B cell (primary cell): ENCODE measurements around the gene GPT2. TPM values are rescaled to one million over a fixed set of nuclear protein-coding genes. Genes with fewer than 3 reads are reported as not detected.

ENCODE experiments used
- ATAC-seq: fragments of 200-7000 bp; cut with Tn5 transposase; one replicate; pipeline ENCODE4 v1.10.0; 2021; ENCODE audit warnings: low read depth, mild to moderate bottlenecking, moderate number of reproducible peaks, moderate library complexity
- CTCF ChIA-PET: fragments of 350-600 bp; sonication (Branson Sonifier 250); formaldehyde crosslinking; loops from one replicate; lab custom pipeline; 2021; ENCODE audit warnings: antibody characterized with exemption, inconsistent platforms; lab: Charles Lee
- POLR2A ChIA-PET: fragments of 350-600 bp; sonication (Branson Sonifier 250); formaldehyde crosslinking; loops from one replicate; lab custom pipeline; 2021; ENCODE audit warnings: antibody characterized with exemption; lab: Charles Lee
- DNase-seq: peaks from one replicate; pipeline ENCODE4 v3.0.0; 2013
- H2AFZ ChIP-seq: 2 replicates; pipeline ENCODE4 v1.6.1; 2012; ENCODE audit warnings: mild to moderate bottlenecking, low read depth, low read length; ENCODE audit not compliant: insufficient read depth, poor library complexity, severe bottlenecking
- H3K27ac ChIP-seq, 2 donors: 1 replicate in 1 of 2; 2 replicates in 1 of 2; pipeline ENCODE4 v1.5.1; 2012 to 2013; ENCODE audit warnings: low read length in 2 of 2, mild to moderate bottlenecking in 2 of 2, moderate library complexity in 1 of 2
- H3K27me3 ChIP-seq, 4 experiments: fragments of 200-600 bp in 1 of 4; sonication (generic) in 1 of 4; replicated peaks in 1 of 4; 1 replicate in 2 of 4; 2 replicates in 2 of 4; pipeline versions ENCODE4 v1.6.1 to v1.7.0; 2013 to 2016; ENCODE audit warnings: low read length in 3 of 4, mild to moderate bottlenecking in 2 of 4, mixed read lengths in 1 of 4, moderate library complexity in 1 of 4; ENCODE audit not compliant: insufficient read depth in 4 of 4, control insufficient read depth in 3 of 4; ENCODE audit errors: control extremely low read depth in 1 of 4
- H3K36me3 ChIP-seq, 2 experiments: replicated peaks in 1 of 2; 1 replicate in 1 of 2; 2 replicates in 1 of 2; pipeline versions ENCODE4 v1.6.1 to v1.7.1; 2013; ENCODE audit warnings: low read length in 1 of 2; ENCODE audit not compliant: insufficient read depth in 2 of 2, control insufficient read depth in 1 of 2; ENCODE audit errors: control extremely low read depth in 1 of 2, extremely low read depth in 1 of 2
- H3K4me1 ChIP-seq, 2 donors: fragments of 200-600 bp in 1 of 2; sonication (generic) in 1 of 2; 1 replicate in 1 of 2; 2 replicates in 1 of 2; pipeline versions ENCODE4 v1.5.1 to v1.6.1; 2013 to 2017; ENCODE audit warnings: low read length in 2 of 2; ENCODE audit not compliant: control insufficient read depth in 2 of 2, insufficient read depth in 2 of 2
- H3K4me2 ChIP-seq: replicated peaks from 2 replicates; pipeline ENCODE3; 2012; ENCODE audit warnings: mild to moderate bottlenecking, low read depth, low read length; ENCODE audit not compliant: poor library complexity, severe bottlenecking
- H3K4me3 ChIP-seq, 5 experiments: fragments of 200-600 bp in 1 of 5; sonication (generic) in 1 of 5; 1 replicate in 3 of 5; 2 replicates in 2 of 5; pipeline versions ENCODE4 v1.5.1 to v1.7.0; 2011 to 2016; ENCODE audit warnings: low read length in 4 of 5, mild to moderate bottlenecking in 4 of 5, low read depth in 2 of 5, control low read depth in 1 of 5, moderate library complexity in 1 of 5; ENCODE audit not compliant: insufficient read depth in 1 of 5; ENCODE audit errors: control extremely low read depth in 1 of 5, extremely low read depth in 1 of 5
- H3K79me2 ChIP-seq: fragments of 200-600 bp; sonication (generic); one replicate; pipeline ENCODE4 v1.6.0; 2016; ENCODE audit warnings: low read length; ENCODE audit not compliant: control insufficient read depth, insufficient read depth
- H3K9ac ChIP-seq: fragments of 200-600 bp; sonication (generic); 2 replicates; pipeline ENCODE4 v1.6.1; 2017; ENCODE audit warnings: mild to moderate bottlenecking, low read length, moderate library complexity
- H3K9me3 ChIP-seq, 3 donors: one replicate each; pipeline versions ENCODE4 v1.6.1 to v1.7.1; 2013; ENCODE audit warnings: low read length in 2 of 3; ENCODE audit not compliant: control insufficient read depth in 2 of 3, insufficient read depth in 1 of 3; ENCODE audit errors: control extremely low read depth in 1 of 3
- H4K20me1 ChIP-seq: 2 replicates; pipeline ENCODE4 v1.6.0; 2012; ENCODE audit warnings: mild to moderate bottlenecking, low read length; ENCODE audit not compliant: insufficient read depth, control insufficient read depth, poor library complexity, severe bottlenecking
- H3K27ac Mint-ChIP-seq: one replicate; pipeline ENCODE4 v1.8.0; 2021; ENCODE audit warnings: mixed read lengths
- H3K27me3 Mint-ChIP-seq: one replicate; pipeline ENCODE4 v1.8.0; 2021; ENCODE audit warnings: mixed read lengths
- H3K4me1 Mint-ChIP-seq: one replicate; pipeline ENCODE4 v1.8.0; 2021; ENCODE audit warnings: mixed read lengths
- H3K4me3 Mint-ChIP-seq: one replicate; pipeline ENCODE4 v1.8.0; 2021; ENCODE audit warnings: mixed read lengths
- H3K9me3 Mint-ChIP-seq: one replicate; pipeline ENCODE4 v1.8.0; 2022; ENCODE audit warnings: mixed read lengths; ENCODE audit not compliant: insufficient read depth
- EZH2 ChIP-seq: IDR thresholded peaks from 2 replicates; pipeline ENCODE4 v1.6.1; 2012; ENCODE audit warnings: borderline replicate concordance, low read depth, mild to moderate bottlenecking, moderate library complexity, low read length; ENCODE audit not compliant: insufficient read depth, poor library complexity, severe bottlenecking
- WGBS: methylation state at CpG from one replicate; pipeline ENCODE4 v1.1.5; 2013; ENCODE audit warnings: missing lambda C conversion rate; ENCODE audit not compliant: insufficient coverage; 5-methylcytosine and 5-hydroxymethylcytosine counted together
- intact Hi-C: fragments of 100-400 bp; cut with micrococcal nuclease; formaldehyde crosslinking; loops from one replicate; pipeline ENCODE4 v1.10.0; 2022
- polyA plus RNA-seq: library from polyadenylated mRNA; depleted of rRNA; stranded (reverse); fragments of >200 nt; gene quantifications from 2 replicates; pipeline ENCODE4 v1.2.3, GENCODE V29; 2012
- total RNA-seq, 2 donors: library from RNA; stranded (reverse); fragments of 120-200 nt in 1 of 2; gene quantifications; 1 replicate in 1 of 2; 2 replicates in 1 of 2; pipeline versions ENCODE4 v1.2.3 to v1.2.4, GENCODE V29; 2013 to 2022
- TF ChIP-seq, protein P1 (sequence below): fragments of 200-600 bp; IDR thresholded peaks from one replicate; pipeline ENCODE4 v1.8.0; 2022; ENCODE audit warnings: antibody characterized with exemption, mild to moderate bottlenecking

Gene GPT2
- total and polyA plus RNA-seq, 2 donors (not counting 1 experiment from before 2014, with no cell fraction given): 6.8 to 9.9 TPM

- no peak for TF ChIP-seq EZH2
- TF ChIP-seq, protein P1, sequence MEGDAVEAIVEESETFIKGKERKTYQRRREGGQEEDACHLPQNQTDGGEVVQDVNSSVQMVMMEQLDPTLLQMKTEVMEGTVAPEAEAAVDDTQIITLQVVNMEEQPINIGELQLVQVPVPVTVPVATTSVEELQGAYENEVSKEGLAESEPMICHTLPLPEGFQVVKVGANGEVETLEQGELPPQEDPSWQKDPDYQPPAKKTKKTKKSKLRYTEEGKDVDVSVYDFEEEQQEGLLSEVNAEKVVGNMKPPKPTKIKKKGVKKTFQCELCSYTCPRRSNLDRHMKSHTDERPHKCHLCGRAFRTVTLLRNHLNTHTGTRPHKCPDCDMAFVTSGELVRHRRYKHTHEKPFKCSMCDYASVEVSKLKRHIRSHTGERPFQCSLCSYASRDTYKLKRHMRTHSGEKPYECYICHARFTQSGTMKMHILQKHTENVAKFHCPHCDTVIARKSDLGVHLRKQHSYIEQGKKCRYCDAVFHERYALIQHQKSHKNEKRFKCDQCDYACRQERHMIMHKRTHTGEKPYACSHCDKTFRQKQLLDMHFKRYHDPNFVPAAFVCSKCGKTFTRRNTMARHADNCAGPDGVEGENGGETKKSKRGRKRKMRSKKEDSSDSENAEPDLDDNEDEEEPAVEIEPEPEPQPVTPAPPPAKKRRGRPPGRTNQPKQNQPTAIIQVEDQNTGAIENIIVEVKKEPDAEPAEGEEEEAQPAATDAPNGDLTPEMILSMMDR: no peak
- no peak overlapping the region for H3K4me3 Mint-ChIP-seq
- H3K4me2 ChIP-seq: no peak overlapping the region
- H3K9ac ChIP-seq: no peak overlapping the region
- peaks cover 4% of the 10 kb centered on the region for H3K4me1 Mint-ChIP-seq
- ChIA-PET CTCF (interaction anchor here (1.1 to 1.8 kb wide), 2 partner anchors 25 to 41 kb away, joined by 3 to 7 read pairs; no protein-coding TSS in a partner anchor), POLR2A (no interaction called here)
- no peak overlapping the region for H3K27ac ChIP-seq
- no peak for ATAC-seq
- no peaks in the 10 kb centered on the region for H3K9me3 ChIP-seq
- peaks cover 0 to 4% of the 10 kb centered on the region in 2 donors for H3K4me1 ChIP-seq
- DNase-seq: no peak
- intact Hi-C loops: no loop called here
- no peak overlapping the region for H2AFZ ChIP-seq
- no peaks in the 10 kb centered on the region for H4K20me1 ChIP-seq
- no peak overlapping the region for H3K4me3 ChIP-seq
- no peak overlapping the region for H3K27ac Mint-ChIP-seq
- WGBS: 98% methylated on average over 11 of the region's 11 CpGs
- H3K79me2 ChIP-seq: no peaks in the 10 kb centered on the region
- peaks cover 0 to 3% (median 0%) of the 10 kb centered on the region in 4 experiments for H3K27me3 ChIP-seq
- no peaks in the 10 kb centered on the region for H3K9me3 Mint-ChIP-seq
- H3K27me3 Mint-ChIP-seq: no peaks in the 10 kb centered on the region
- no peaks in the 10 kb centered on the region for H3K36me3 ChIP-seq
Observed at GRCh38 chr16:46894036-46894672, 10.0 kb downstream of the GPT2 start.
